GM18499 (cell line): Measurements from ENCODE around the gene UBE2C.

Source experiments
- ATAC-seq: cut with Tn5 transposase; IDR thresholded peaks from one replicate; pipeline ENCODE4 v1.9.1; 2021; ENCODE audit warnings: moderate number of reproducible peaks; ENCODE audit not compliant: insufficient read depth, unreplicated experiment

UBE2C gene

GRCh38 chr20:45853484-45853883 lies 41.0 kb downstream of the UBE2C start:
- ATAC-seq: no peak

DNA sequence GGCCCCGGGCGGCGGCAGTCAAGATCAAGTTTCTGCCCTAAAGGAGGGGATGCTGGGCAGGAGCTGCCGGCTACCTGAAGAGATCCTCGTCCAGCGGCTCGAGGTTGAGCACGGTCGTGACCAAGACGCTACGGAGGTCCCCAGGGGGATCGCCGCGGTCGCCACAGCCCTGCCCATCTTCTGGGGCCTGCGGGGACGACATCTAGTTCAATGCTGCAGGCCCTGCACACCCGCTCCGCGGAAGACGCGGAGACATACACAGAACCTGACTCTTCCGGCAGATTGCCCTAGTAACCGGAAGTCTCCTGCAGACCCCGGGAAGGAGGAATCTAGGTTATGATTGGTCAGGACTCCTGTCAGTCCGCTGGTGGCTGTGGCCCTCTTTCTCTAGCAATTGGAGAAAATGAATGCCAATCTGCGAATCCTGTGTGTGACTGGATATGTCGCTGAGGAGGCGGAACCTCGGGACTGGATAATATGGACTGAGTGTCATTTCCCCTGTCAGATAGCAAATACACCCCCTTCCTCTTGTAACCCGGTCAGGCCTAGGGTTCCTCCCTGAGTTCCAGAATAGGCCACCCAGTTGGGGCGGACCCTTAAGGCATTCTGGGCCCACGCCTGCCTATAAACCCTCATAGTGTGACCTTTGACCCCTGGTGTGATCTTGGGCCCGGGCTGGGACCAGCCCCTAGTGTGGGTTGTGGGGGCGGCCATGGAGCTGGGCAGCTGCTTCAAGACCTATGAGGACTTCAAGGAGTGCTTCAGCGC lies 44.9 kb downstream of the UBE2C start, which contains the start of the genes ACOT8 and ZSWIM3:
TSS of gene ACOT8 (minus strand) at position 279 of the 768 bp plus-strand sequence. CDS start at position 202, 77 bp downstream.
TSS of gene ZSWIM3 (plus strand) at position 501 of the 768 bp plus-strand sequence. CDS start at position 713, 212 bp downstream.
- peak; percentile 87 for ATAC-seq

DNA sequence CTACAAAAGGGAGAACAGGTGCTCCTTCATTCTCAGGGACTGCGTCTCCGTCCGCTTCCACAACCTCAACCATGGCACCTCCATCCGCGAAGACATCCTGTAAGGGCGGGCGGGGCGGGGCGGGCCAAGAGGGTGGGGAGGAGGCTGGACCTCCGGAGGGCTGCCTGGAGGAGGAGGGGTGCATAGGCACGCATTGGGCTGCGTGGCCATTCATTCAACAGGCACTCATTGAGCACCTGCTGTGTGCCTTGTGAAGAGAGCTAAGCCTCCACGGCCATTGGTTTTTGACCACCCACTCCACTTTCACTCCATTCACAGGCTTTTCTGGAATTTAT lies 45.4 kb downstream of the UBE2C start:
- no peak for ATAC-seq

DNA sequence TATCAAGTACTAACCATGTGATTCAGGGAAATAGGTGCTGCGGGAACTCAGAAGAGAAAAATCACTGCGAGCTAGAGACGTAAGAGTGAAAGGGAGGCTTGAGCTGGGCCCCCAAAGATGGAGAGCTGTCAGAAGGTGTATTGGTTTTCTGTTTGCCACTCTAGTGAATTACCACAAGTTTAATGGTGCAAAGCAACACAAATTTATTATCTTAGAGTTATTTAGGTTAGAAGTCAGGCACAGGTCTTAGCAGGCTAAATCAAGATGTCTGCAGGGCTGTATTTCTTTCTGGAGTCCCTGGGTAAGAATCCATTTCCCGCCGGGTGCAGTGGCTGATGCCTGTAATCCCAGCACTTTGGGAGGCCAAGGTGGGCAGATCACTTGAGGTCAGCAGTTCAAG lies 47.5 kb downstream of the UBE2C start:
- no peak for ATAC-seq

DNA sequence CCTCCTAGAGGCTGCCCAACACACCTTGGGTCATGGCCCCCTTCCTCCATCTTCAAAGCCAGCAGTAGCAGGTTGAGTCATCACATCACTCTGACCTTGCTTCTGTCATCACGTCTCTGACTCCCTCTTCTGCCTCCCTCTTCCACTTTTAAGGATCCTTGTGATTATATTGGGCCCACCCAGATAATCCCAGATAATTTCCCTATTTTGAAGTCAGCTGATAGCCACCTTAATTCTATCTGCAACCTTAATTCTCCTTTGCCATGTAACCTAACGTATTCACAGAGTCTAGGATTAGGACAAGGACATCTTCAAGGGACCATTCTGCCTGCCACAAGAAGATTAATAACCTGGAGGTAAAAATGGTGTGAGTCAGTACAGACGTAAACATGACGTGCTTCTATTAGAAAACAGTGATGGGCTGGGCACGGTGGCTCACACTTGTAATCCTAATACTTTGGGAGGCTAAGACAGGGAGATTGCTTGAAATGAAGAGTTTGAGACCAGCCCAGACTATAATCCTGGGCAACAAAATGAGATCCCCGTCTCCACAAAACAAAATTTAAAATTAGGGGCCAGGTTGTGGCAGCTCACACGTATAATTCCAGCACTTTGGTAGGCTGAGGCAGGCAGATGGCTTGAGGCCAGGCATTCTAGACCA lies 48.2 kb downstream of the UBE2C start:
- ATAC-seq: no peak

- no peak for ATAC-seq
Observed at GRCh38 chr20:45861221-45862075, 49.0 kb downstream of the UBE2C start.

DNA sequence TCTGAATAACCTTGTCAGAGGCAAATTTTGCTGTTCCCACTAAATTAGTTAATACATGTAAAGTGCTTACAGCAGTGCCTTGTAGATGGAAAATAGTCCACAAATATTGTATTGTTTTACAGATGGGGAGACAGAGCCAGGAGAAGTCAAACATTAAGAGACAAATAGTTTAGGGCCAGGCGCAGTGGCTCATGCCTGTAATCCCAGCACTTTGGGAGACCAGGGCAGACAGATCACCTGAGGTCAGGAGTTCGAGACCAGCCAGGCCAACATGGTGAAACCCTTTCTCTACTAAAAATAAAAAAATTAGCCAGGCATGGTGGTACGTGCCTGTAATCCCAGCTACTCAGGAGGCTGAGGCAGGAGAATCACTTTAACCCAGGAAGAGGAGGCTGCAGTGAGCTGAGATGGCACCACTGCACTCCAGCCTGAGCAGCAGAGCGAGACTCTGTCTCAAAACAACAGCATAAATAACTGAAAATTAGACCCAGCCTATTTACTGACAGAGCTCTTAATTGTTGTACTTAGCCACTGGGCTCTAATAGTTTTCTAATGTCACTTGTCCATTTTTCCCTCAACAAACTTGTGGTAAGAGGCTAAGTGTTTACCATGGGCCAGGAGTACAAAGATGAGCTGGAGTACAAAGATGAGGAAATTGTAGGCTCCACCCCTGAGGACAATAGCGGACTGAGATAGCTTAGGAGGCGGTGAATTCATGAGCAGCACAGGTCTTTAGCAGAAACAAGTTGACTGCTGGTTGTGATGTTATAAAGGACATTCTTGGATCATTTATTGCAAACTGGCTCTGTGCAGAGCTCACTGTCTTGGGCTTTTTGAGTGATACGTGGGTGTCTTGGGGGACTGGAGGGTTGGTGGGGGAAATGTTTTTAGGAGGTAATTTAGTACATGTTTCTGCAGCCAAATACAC lies 51.4 kb downstream of the UBE2C start:
- no peak for ATAC-seq

- no peak for ATAC-seq
Observed at GRCh38 chr20:45866454-45866853, 54.0 kb downstream of the UBE2C start.
